Measurements from ENCODE around the gene KRTAP1-5.

DNA sequence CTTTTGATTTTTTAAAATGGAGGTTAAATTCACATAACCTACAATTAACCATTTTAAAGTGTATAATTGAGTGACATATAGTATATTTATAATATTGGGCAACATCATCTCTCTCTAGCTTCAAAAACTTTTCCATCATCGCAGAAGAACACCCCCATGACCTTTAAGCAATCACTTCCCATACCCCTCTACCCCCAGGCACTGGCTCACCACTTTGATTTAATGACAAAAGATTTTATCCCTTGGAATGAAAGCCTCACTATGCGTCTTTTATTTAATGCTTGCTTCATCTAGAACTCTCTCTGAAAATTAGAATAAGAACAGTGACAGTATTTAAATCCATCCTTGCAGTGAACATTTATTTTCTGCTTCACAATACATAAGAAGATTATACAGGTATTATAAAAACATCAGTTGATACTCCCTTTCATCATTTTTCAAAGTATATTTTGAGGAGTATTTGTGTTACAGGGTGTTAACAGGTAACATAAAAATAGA lies 10.9 kb upstream of the KRTAP1-5 start:
- TF ChIP-seq, protein P1, sequence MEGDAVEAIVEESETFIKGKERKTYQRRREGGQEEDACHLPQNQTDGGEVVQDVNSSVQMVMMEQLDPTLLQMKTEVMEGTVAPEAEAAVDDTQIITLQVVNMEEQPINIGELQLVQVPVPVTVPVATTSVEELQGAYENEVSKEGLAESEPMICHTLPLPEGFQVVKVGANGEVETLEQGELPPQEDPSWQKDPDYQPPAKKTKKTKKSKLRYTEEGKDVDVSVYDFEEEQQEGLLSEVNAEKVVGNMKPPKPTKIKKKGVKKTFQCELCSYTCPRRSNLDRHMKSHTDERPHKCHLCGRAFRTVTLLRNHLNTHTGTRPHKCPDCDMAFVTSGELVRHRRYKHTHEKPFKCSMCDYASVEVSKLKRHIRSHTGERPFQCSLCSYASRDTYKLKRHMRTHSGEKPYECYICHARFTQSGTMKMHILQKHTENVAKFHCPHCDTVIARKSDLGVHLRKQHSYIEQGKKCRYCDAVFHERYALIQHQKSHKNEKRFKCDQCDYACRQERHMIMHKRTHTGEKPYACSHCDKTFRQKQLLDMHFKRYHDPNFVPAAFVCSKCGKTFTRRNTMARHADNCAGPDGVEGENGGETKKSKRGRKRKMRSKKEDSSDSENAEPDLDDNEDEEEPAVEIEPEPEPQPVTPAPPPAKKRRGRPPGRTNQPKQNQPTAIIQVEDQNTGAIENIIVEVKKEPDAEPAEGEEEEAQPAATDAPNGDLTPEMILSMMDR (IDR thresholded peaks at IDR 0.05) = no peak
- TF ChIP-seq CHD2 (IDR thresholded peaks at IDR 0.05; ENCODE audit: low read length, partially characterized antibody) (no peak), FOSL2 (IDR thresholded peaks at IDR 0.05; ENCODE audit: borderline replicate concordance, low read depth) (no peak), RCOR1 (IDR thresholded peaks at IDR 0.05; ENCODE audit: low read length) (no peak), GABPA (IDR thresholded peaks at IDR 0.05; ENCODE audit: low read depth) (no peak)
- TF ChIP-seq, protein P2, sequence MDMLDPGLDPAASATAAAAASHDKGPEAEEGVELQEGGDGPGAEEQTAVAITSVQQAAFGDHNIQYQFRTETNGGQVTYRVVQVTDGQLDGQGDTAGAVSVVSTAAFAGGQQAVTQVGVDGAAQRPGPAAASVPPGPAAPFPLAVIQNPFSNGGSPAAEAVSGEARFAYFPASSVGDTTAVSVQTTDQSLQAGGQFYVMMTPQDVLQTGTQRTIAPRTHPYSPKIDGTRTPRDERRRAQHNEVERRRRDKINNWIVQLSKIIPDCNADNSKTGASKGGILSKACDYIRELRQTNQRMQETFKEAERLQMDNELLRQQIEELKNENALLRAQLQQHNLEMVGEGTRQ (IDR thresholded peaks at IDR 0.05; ENCODE audit: borderline replicate concordance, low read depth, low read length) = no peak

Data from SK-N-SH (cell line).